ENCODE measurements around the gene SPOPL.

The SPOPL gene

GRCh38 chr2:138550670-138551287 lies 49.2 kb downstream of the SPOPL start:
- TF ChIP-seq CTCF (IDR thresholded peaks at IDR 0.05) (no peak), ZFX (IDR thresholded peaks at IDR 0.05; ENCODE audit: borderline replicate concordance) (no peak)
- H3K27ac ChIP-seq = no peak overlapping the region

- no peak overlapping the region for H3K27ac ChIP-seq
- TF ChIP-seq ZFX (IDR thresholded peaks at IDR 0.05; ENCODE audit: borderline replicate concordance) (no peak), CTCF (IDR thresholded peaks at IDR 0.05) (no peak)
These were observed 52.6 kb downstream of the SPOPL start for GRCh38 chr2:138554123-138554522.

GRCh38 chr2:138559641-138560040 lies 58.1 kb downstream of the SPOPL start:
- no peak overlapping the region for H3K27ac ChIP-seq

GRCh38 chr2:138564586-138565229 lies 63.1 kb downstream of the SPOPL start:
- no peak overlapping the region for H3K27ac ChIP-seq
- TF ChIP-seq ZFX (IDR thresholded peaks at IDR 0.05; ENCODE audit: borderline replicate concordance) (no peak), CTCF (IDR thresholded peaks at IDR 0.05) (no peak)

More at GRCh38 chr2:138559641-138560040, 58.1 kb downstream of the SPOPL start:
- TF ChIP-seq CTCF (IDR thresholded peaks at IDR 0.05) (no peak), ZFX (IDR thresholded peaks at IDR 0.05; ENCODE audit: borderline replicate concordance) (no peak)

GRCh38 chr2:138565230-138565598 lies 63.6 kb downstream of the SPOPL start:
- TF ChIP-seq CTCF (IDR thresholded peaks at IDR 0.05) (no peak), ZFX (IDR thresholded peaks at IDR 0.05; ENCODE audit: borderline replicate concordance) (no peak)

GRCh38 chr2:138572318-138572717 lies 70.7 kb downstream of the SPOPL start:
- H3K27ac ChIP-seq = no peak overlapping the region
- TF ChIP-seq CTCF (IDR thresholded peaks at IDR 0.05) (no peak), ZFX (IDR thresholded peaks at IDR 0.05; ENCODE audit: borderline replicate concordance) (no peak)

More at GRCh38 chr2:138565230-138565598, 63.6 kb downstream of the SPOPL start:
- no peak overlapping the region for H3K27ac ChIP-seq

GRCh38 chr2:138577066-138577465 lies 75.5 kb downstream of the SPOPL start:
- TF ChIP-seq ZFX (IDR thresholded peaks at IDR 0.05; ENCODE audit: borderline replicate concordance) = no peak
- TF ChIP-seq CTCF (IDR thresholded peaks at IDR 0.05) = no peak

More at GRCh38 chr2:138577066-138577465, 75.5 kb downstream of the SPOPL start:
- H3K27ac ChIP-seq = no peak overlapping the region

Data from 22Rv1 (cell line).